PC-9 (cell line): ENCODE results near the gene GRB14.

Source experiments
- EZH2 ChIP-seq: fragments of 200-600 bp; sonication (generic); IDR thresholded peaks from 2 replicates; pipeline ENCODE4 v1.8.0; 2017; ENCODE audit warnings: antibody characterized with exemption, low read depth
- TF ChIP-seq, protein P1 (sequence below): fragments of 200-600 bp; sonication (generic); conservative IDR thresholded peaks from 2 replicates; pipeline ENCODE4 v1.6.1; 2017; ENCODE audit warnings: mixed run types, antibody characterized with exemption, mild to moderate bottlenecking, moderate library complexity

DNA sequence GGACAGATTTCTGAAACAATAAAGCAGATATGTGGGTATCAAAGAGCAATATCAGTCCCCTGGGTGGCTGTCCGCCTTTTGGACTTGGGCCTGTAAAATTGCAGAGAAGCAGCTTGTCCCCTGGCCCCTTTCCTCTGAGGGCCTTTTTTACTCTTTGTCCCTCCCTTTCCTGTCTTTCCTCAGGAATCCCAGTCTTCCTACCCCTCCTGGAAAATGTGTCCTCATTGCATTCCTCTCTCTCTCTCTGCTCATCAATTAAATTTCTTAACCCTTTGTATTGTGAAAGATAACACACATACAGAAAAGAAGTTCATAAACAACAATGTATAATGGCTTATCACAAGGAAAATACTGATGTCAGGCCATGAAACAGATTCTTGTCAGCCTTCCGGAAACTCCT is 3.0 kb upstream of the GRB14 start:
- TF ChIP-seq, protein P1, sequence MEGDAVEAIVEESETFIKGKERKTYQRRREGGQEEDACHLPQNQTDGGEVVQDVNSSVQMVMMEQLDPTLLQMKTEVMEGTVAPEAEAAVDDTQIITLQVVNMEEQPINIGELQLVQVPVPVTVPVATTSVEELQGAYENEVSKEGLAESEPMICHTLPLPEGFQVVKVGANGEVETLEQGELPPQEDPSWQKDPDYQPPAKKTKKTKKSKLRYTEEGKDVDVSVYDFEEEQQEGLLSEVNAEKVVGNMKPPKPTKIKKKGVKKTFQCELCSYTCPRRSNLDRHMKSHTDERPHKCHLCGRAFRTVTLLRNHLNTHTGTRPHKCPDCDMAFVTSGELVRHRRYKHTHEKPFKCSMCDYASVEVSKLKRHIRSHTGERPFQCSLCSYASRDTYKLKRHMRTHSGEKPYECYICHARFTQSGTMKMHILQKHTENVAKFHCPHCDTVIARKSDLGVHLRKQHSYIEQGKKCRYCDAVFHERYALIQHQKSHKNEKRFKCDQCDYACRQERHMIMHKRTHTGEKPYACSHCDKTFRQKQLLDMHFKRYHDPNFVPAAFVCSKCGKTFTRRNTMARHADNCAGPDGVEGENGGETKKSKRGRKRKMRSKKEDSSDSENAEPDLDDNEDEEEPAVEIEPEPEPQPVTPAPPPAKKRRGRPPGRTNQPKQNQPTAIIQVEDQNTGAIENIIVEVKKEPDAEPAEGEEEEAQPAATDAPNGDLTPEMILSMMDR = no peak
- no peak for TF ChIP-seq EZH2
